ENCODE results near the gene MTFR1L.

The MTFR1L gene

GRCh38 chr1:25875856-25876692, 56.3 kb downstream of the MTFR1L start:
- FAIRE-seq (no peak), DNase-seq (ENCODE audit: insufficient read length, low spot score) (no peak)

- FAIRE-seq (no peak), DNase-seq (ENCODE audit: insufficient read length, low spot score) (no peak)
Observed at GRCh38 chr1:25876693-25877077, 56.9 kb downstream of the MTFR1L start.

GRCh38 chr1:25877155-25877554, 57.4 kb downstream of the MTFR1L start:
- DNase-seq (ENCODE audit: insufficient read length, low spot score) (no peak), FAIRE-seq (no peak)

GRCh38 chr1:25878690-25879089, 58.9 kb downstream of the MTFR1L start:
- DNase-seq (ENCODE audit: insufficient read length, low spot score) = no peak
- no peak for FAIRE-seq

GRCh38 chr1:25879675-25880074, 59.9 kb downstream of the MTFR1L start:
- DNase-seq (ENCODE audit: insufficient read length, low spot score) = no peak
- no peak for FAIRE-seq

- no peak for FAIRE-seq
Observed at GRCh38 chr1:25880518-25880917, 60.8 kb downstream of the MTFR1L start.

GRCh38 chr1:25881266-25881665, 61.5 kb downstream of the MTFR1L start:
- FAIRE-seq (no peak), DNase-seq (ENCODE audit: insufficient read length, low spot score) (no peak)

More at GRCh38 chr1:25880518-25880917, 60.8 kb downstream of the MTFR1L start:
- no peak for DNase-seq (ENCODE audit: insufficient read length, low spot score)
